ENCODE results near the gene HLA-A.
A peak's percentile ranks its signal among the peaks of the same experiment; 100 is the strongest.
"Not testable (repeated sequence)": the region's sequence is repeated elsewhere in the genome, so short reads cannot be mapped to it uniquely, and the experiment has no call there.

Gene HLA-A

DNA sequence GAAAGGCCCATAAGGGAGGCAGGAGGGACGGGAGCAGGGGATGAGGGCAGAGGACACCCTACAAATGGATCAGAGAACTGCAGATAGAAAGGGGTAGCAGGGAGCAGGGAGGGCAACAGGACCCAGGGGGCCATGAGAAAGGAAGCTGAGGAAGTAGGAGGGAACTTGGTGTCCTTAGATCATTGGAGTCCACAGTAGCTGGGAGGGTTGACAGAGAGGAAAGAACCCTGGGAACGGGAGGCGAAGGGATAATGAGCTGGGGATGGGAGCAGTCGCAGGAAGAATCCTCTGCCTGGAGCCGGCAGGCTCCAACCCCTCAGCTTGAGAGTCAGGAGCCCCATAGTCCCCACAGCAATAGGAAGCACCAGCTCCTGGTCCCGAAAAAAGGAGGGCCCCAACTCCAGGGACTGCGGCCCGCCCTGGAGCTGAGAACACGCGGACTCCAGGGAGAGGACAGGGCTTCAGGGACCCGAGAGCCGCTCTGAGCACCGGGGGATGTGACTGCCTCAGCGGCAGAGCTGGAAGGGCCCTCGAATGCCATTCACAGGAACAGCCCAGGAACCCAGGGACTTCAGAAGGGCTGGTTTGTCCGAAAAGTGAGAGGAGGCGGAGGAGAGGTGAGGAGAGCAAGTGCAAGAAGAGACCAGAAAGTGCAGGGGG lies 32.7 kb downstream of the HLA-A start:
- H3K9me3 ChIP-seq (ENCODE audit: control insufficient read depth, insufficient read depth, low read length): no peaks in the 10 kb centered on the region
- H3K4me3 ChIP-seq (ENCODE audit: low read length): peak overlapping the region; percentile 10; the same call in 1 of the 2 replicates
- no peak for DNase-seq (ENCODE audit: low read depth, low spot score)
- H3K4me1 ChIP-seq (ENCODE audit: control insufficient read depth, insufficient read depth, low read length): peaks cover 1% of the 10 kb centered on the region; the same call in 1 of the 2 replicates
- H3K27ac ChIP-seq (ENCODE audit: low read length): no peak overlapping the region
- no peaks in the 10 kb centered on the region for H3K36me3 ChIP-seq (ENCODE audit: control insufficient read depth, insufficient read depth, low read length)
- H3K27me3 ChIP-seq (ENCODE audit: control insufficient read depth, insufficient read depth, low read length): peaks cover 30% of the 10 kb centered on the region
- no CpG with 5 or more reads among the region's 17 CpGs for WGBS (ENCODE audit: insufficient coverage, insufficient read length)

GRCh38 chr6:29975561-29975907 lies 33.2 kb downstream of the HLA-A start:
- H3K27ac ChIP-seq (ENCODE audit: low read length): no peak overlapping the region
- peak overlapping the region; percentile 10; the same call in 1 of the 2 replicates for H3K4me3 ChIP-seq (ENCODE audit: low read length)
- H3K36me3 ChIP-seq (ENCODE audit: control insufficient read depth, insufficient read depth, low read length): no peaks in the 10 kb centered on the region
- peaks cover 30% of the 10 kb centered on the region for H3K27me3 ChIP-seq (ENCODE audit: control insufficient read depth, insufficient read depth, low read length)
- DNase-seq (ENCODE audit: low read depth, low spot score): no peak
- H3K4me1 ChIP-seq (ENCODE audit: control insufficient read depth, insufficient read depth, low read length): peaks cover 1% of the 10 kb centered on the region; the same call in 1 of the 2 replicates
- no peaks in the 10 kb centered on the region for H3K9me3 ChIP-seq (ENCODE audit: control insufficient read depth, insufficient read depth, low read length)
- WGBS (ENCODE audit: insufficient coverage, insufficient read length): no CpG with 5 or more reads among the region's 25 CpGs

DNA sequence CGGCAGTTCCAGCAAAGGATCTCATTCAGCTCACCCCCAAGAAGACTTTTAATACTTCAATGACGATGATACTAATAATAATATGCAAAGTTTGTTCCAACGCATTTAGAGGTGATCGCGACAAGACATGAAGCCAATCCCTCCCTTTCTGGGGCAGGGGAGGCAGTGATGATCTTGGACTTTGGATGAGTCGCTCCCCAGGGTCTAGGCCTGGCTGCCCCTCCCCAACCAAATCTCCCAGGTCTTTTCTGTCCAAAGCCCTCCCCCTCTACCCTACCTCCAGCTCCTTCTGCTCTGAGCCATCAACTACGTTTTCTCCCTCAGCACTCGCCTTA lies 33.9 kb downstream of the HLA-A start:
- Histone ChIP-seq H3K9me3 (ENCODE audit: control insufficient read depth, insufficient read depth, low read length) (no peaks in the 10 kb centered on the region), H3K4me3 (ENCODE audit: low read length) (peak overlapping the region; percentile 27; the same call in 1 of the 2 replicates), H3K4me1 (ENCODE audit: control insufficient read depth, insufficient read depth, low read length) (peaks cover 1% of the 10 kb centered on the region; the same call in 1 of the 2 replicates), H3K27me3 (ENCODE audit: control insufficient read depth, insufficient read depth, low read length) (peaks cover 30% of the 10 kb centered on the region), H3K27ac (ENCODE audit: low read length) (no peak overlapping the region), H3K36me3 (ENCODE audit: control insufficient read depth, insufficient read depth, low read length) (no peaks in the 10 kb centered on the region)
- WGBS (ENCODE audit: insufficient coverage, insufficient read length): no CpG with 5 or more reads among the region's 8 CpGs
- DNase-seq (ENCODE audit: low read depth, low spot score): no peak

DNA sequence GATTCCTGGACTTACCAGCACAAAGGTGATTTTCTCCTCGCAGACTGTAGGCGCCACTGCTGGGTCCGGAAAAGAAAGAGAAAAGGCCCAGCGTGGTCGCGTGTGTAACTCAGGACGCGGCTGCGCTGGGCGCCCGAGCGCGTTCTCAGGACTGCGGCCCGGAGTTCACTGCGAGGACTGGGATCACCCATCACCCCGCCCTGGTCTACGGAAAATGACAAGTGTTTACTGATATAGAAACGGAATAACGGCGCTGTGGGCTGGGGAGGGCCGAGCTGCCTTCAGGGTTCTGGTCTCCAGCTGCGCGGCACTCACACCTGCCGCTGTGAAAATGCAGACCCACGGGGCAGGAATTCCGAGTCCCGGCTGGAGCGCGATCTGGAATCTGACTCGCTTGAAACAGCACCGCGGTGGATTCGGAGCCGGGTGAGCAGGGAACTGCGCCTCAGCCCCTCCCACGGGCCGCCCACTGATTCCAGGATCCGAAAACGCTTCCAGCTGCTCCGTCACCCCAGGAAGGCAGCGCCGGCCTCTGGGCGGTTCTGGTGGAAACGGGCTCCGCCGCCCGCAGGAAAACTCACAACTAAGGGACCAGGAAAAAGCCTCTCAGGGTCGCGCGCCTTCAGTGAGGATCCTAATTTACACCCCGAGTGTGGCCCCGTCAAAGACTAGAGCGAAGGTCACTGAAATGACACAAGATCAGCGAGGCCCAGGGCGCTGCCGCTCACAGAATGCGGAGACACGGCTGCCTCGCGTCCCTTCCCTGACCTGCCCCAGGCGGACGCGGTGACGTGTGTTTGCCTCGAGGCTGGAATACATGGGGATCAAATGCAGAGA lies 34.5 kb downstream of the HLA-A start:
- no peak for DNase-seq (ENCODE audit: low read depth, low spot score)
- no peak overlapping the region for H3K27ac ChIP-seq (ENCODE audit: low read length)
- no peaks in the 10 kb centered on the region for H3K36me3 ChIP-seq (ENCODE audit: control insufficient read depth, insufficient read depth, low read length)
- peak overlapping the region; percentile 46; the same call in 1 of the 2 replicates for H3K4me3 ChIP-seq (ENCODE audit: low read length)
- H3K9me3 ChIP-seq (ENCODE audit: control insufficient read depth, insufficient read depth, low read length): no peaks in the 10 kb centered on the region
- H3K27me3 ChIP-seq (ENCODE audit: control insufficient read depth, insufficient read depth, low read length): peaks cover 30% of the 10 kb centered on the region
- WGBS (ENCODE audit: insufficient coverage, insufficient read length): no CpG with 5 or more reads among the region's 66 CpGs
- peaks cover 1% of the 10 kb centered on the region; the same call in 1 of the 2 replicates for H3K4me1 ChIP-seq (ENCODE audit: control insufficient read depth, insufficient read depth, low read length)

GRCh38 chr6:29977425-29977727 lies 35.0 kb downstream of the HLA-A start:
- DNase-seq (ENCODE audit: low read depth, low spot score): no peak

DNA sequence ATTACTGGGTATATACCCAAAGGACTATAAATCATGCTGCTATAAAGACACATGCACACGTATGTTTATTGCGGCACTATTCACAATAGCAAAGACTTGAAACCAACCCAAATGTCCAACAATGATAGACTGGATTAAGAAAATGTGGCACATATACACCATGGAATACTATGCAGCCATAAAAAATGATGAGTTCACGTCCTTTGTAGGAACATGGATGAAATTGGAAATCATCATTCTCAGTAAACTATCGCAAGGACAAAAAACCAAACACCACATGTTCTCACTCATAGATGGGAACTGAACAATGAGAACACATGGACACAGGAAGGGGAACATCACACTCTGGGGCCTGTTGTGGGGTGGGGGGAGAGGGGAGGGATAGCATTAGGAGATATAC lies 37.7 kb downstream of the HLA-A start:
- not testable (repeated sequence) for H3K4me1 ChIP-seq (ENCODE audit: control insufficient read depth, insufficient read depth, low read length); H3K4me3 ChIP-seq (ENCODE audit: low read length); DNase-seq (ENCODE audit: low read depth, low spot score); H3K9me3 ChIP-seq (ENCODE audit: control insufficient read depth, insufficient read depth, low read length); H3K36me3 ChIP-seq (ENCODE audit: control insufficient read depth, insufficient read depth, low read length); H3K27ac ChIP-seq (ENCODE audit: low read length)
- no CpG with 5 or more reads among the region's 4 CpGs for WGBS (ENCODE audit: insufficient coverage, insufficient read length)
- H3K27me3 ChIP-seq (ENCODE audit: control insufficient read depth, insufficient read depth, low read length): peaks cover 23% of the 10 kb centered on the region

More at GRCh38 chr6:29977425-29977727, 35.0 kb downstream of the HLA-A start:
- Histone ChIP-seq H3K4me1 (ENCODE audit: control insufficient read depth, insufficient read depth, low read length) (peaks cover 1% of the 10 kb centered on the region; the same call in 1 of the 2 replicates), H3K27ac (ENCODE audit: low read length) (no peak overlapping the region), H3K36me3 (ENCODE audit: control insufficient read depth, insufficient read depth, low read length) (no peaks in the 10 kb centered on the region), H3K9me3 (ENCODE audit: control insufficient read depth, insufficient read depth, low read length) (no peaks in the 10 kb centered on the region), H3K4me3 (ENCODE audit: low read length) (peak overlapping the region; percentile 46; the same call in 1 of the 2 replicates), H3K27me3 (ENCODE audit: control insufficient read depth, insufficient read depth, low read length) (peaks cover 30% of the 10 kb centered on the region)
- no CpG with 5 or more reads among the region's 4 CpGs for WGBS (ENCODE audit: insufficient coverage, insufficient read length)

- no peak overlapping the region for H3K27ac ChIP-seq (ENCODE audit: low read length)
- peaks cover 18% of the 10 kb centered on the region for H3K27me3 ChIP-seq (ENCODE audit: control insufficient read depth, insufficient read depth, low read length)
- H3K36me3 ChIP-seq (ENCODE audit: control insufficient read depth, insufficient read depth, low read length): no peaks in the 10 kb centered on the region
- no peaks in the 10 kb centered on the region for H3K9me3 ChIP-seq (ENCODE audit: control insufficient read depth, insufficient read depth, low read length)
- WGBS (ENCODE audit: insufficient coverage, insufficient read length): no CpG with 5 or more reads among the region's 10 CpGs
- H3K4me1 ChIP-seq (ENCODE audit: control insufficient read depth, insufficient read depth, low read length): peaks cover 1% of the 10 kb centered on the region; the same call in 1 of the 2 replicates
- H3K4me3 ChIP-seq (ENCODE audit: low read length): no peak overlapping the region
- DNase-seq (ENCODE audit: low read depth, low spot score): no peak
Measured at GRCh38 chr6:29980511-29980910, 38.2 kb downstream of the HLA-A start.

DNA sequence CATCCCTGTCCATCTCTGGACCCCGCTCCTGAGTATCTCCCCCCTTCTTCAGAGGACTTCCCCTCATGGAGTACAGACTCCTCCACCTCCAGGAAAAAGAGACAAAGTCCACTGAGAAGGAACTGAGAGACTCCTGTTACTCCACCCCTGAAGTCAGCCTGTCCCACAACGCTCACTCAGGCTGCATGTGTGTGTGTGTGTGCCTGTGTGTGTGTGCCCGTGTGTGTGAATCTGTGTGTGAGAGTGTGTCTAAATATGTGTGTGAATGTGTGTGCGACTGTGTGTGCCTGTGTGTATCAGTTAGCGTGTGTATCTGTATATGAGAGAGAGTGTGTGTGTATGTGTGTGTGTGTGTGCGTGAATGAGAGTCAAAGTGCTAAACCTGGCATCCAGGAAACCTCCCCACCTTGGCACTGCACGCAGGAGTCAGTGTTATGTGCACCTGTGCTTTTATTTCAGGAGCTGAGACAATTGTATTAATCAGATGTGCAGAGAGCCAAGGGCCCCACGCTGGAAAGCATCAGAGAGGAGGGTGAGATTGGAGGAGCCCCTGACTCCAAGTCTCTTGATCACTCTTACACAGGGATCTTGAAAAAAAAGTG lies 39.0 kb downstream of the HLA-A start:
- WGBS (ENCODE audit: insufficient coverage, insufficient read length): no CpG with 5 or more reads among the region's 8 CpGs
- no peak overlapping the region for H3K4me3 ChIP-seq (ENCODE audit: low read length)
- no peak for DNase-seq (ENCODE audit: low read depth, low spot score)

GRCh38 chr6:29982097-29982496 lies 39.8 kb downstream of the HLA-A start:
- no peak overlapping the region for H3K27ac ChIP-seq (ENCODE audit: low read length)
- DNase-seq (ENCODE audit: low read depth, low spot score): no peak
- H3K36me3 ChIP-seq (ENCODE audit: control insufficient read depth, insufficient read depth, low read length): no peaks in the 10 kb centered on the region
- no peaks in the 10 kb centered on the region for H3K4me1 ChIP-seq (ENCODE audit: control insufficient read depth, insufficient read depth, low read length)
- no peak overlapping the region for H3K4me3 ChIP-seq (ENCODE audit: low read length)
- no peaks in the 10 kb centered on the region for H3K9me3 ChIP-seq (ENCODE audit: control insufficient read depth, insufficient read depth, low read length)
- H3K27me3 ChIP-seq (ENCODE audit: control insufficient read depth, insufficient read depth, low read length): peaks cover 7% of the 10 kb centered on the region

More for the DNA sequence above, 39.0 kb downstream of the HLA-A start:
- H3K27ac ChIP-seq (ENCODE audit: low read length): no peak overlapping the region
- H3K36me3 ChIP-seq (ENCODE audit: control insufficient read depth, insufficient read depth, low read length): no peaks in the 10 kb centered on the region
- peaks cover 10% of the 10 kb centered on the region for H3K27me3 ChIP-seq (ENCODE audit: control insufficient read depth, insufficient read depth, low read length)
- no peaks in the 10 kb centered on the region for H3K9me3 ChIP-seq (ENCODE audit: control insufficient read depth, insufficient read depth, low read length)
- peaks cover under 1% of the 10 kb centered on the region; the same call in 1 of the 2 replicates for H3K4me1 ChIP-seq (ENCODE audit: control insufficient read depth, insufficient read depth, low read length)

DNA sequence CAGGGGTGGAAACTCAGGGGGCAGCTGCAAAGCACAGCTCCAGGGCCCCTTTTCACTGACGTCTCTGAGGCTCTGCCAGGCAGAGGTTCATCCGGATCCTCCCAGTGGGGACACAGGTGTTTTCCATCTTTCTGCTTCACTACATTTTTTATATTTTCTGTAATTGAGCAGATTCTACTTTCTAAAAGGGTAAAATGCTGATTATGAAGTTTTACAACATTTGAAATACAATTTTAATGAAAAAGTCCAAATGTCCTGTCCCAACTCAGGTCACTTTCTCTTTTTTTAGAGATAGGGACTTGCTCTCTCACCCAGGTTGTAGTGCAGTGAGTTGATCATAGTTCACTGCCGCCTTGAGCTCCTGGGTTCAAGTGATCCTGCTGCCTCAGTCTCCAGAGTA lies 41.9 kb downstream of the HLA-A start:
- Histone ChIP-seq H3K27me3 (ENCODE audit: control insufficient read depth, insufficient read depth, low read length) (no peaks in the 10 kb centered on the region), H3K9me3 (ENCODE audit: control insufficient read depth, insufficient read depth, low read length) (no peaks in the 10 kb centered on the region), H3K27ac (ENCODE audit: low read length) (no peak overlapping the region), H3K4me3 (ENCODE audit: low read length) (no peak overlapping the region), H3K4me1 (ENCODE audit: control insufficient read depth, insufficient read depth, low read length) (no peaks in the 10 kb centered on the region), H3K36me3 (ENCODE audit: control insufficient read depth, insufficient read depth, low read length) (no peaks in the 10 kb centered on the region)
- WGBS (ENCODE audit: insufficient coverage, insufficient read length): no CpG with 5 or more reads among the region's 3 CpGs
- DNase-seq (ENCODE audit: low read depth, low spot score): no peak
